HG02763 (cell line): Measurements from ENCODE around the gene HAO2.

Experiments used
- ATAC-seq: cut with Tn5 transposase; IDR thresholded peaks from one replicate; pipeline ENCODE4 v1.9.1; 2021; ENCODE audit warnings: mild to moderate bottlenecking, moderate library complexity; ENCODE audit not compliant: unreplicated experiment

The HAO2 gene

DNA sequence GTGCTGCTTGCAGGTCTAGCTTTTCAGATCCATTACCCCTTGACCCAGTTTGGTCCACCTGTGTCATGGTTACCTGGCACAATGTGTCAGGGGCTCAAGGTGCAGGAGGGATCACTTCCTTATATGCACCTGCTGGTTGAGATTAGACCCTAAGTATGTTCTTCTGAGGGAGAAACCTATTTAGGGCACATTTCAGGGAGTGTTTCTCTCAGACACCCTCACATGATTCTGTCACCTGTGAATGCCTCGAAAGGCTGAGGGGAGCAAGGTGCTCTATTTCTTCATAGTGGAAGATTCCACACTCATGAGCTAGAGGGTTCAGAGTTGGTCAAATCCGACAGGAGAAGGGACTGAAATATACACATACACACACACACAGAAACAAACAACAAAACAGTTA is 61.9 kb downstream of the HAO2 start:
- ATAC-seq, result no peak

DNA sequence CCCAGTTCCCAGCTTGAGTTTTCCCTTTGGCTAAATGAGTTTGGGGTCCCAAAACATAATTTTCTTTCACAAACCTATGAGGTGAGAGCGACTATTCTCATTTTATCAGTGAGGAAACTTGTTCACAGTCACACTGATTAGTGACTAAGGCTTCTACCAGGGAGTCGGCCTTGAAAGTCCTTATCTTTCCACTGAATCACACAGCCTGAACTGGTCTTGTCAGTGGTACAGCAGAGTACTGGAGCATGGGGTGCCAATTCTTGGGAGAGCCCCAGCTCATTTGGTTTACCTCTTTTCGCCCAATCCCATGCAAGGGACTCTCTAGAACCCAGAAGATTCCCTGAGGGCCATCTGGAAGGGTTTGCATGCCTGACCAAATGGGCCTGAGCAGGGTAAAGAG is 63.3 kb downstream of the HAO2 start:
- ATAC-seq, result no peak

DNA sequence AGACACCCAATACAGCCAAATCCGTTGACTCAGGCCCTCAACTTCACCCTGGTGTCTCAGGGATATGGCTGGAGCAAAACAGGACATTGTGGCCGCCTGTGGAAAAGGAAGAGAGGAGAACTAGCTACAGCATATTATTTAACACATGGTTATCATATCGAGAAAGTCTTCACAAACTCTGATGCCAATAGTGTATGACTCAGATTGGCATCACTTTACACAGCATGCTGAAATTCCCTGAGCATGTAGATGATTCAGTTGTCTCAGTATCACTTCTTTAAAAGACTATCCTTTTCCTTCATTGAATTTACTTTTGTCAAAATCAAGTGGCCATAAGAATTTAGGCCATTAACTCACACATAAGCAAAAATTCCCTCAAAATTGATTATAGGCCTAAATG is 66.5 kb downstream of the HAO2 start:
- no peak for ATAC-seq

DNA sequence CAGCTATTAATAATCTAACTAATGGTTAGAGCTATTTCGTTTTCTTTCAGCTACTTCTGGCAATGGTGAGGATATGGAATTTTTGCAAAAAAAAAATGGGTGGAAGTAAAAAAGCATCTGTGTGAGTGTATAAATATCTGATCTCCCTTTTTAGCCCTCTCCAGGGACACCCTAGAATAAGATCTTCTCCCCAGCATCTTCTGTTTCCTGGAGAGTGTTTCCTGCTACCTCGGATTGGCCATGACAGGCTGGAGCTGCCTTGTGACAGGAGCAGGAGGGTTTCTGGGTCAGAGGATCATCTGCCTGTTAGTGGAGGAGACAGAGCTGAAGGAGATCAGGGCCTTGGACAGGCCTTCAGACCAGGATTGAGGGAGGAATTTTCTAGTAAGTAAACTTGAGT is 70.2 kb downstream of the HAO2 start:
- ATAC-seq, result no peak

DNA sequence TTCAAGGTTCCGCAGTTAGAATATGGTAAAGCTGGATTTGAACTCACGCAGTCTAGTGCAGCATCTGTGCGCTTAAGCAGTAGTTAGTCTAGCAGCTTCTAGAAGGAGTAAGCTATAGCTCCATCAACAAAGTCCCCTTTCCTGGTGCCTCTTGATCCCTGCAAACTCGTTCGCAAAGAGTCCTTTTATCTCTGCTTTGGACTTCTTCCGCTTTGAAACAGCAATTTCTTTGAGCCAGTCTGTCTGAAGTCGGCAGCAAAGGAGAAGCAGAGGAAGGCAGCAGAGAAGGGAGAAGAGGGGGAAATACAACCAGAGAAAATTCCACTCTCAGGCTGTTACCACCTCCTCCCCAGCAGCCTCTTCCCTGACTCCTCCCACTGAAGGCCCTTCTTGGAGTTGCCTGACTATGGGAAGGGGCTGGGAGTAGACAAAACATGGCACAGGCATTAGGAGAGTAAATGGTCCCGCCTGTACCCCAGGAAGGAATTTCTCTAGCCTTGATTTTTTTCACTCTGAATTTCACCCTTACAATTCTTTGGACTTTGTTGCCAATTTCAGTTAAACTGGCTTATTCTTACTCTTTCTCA is 72.2 kb downstream of the HAO2 start:
- ATAC-seq, result no peak

DNA sequence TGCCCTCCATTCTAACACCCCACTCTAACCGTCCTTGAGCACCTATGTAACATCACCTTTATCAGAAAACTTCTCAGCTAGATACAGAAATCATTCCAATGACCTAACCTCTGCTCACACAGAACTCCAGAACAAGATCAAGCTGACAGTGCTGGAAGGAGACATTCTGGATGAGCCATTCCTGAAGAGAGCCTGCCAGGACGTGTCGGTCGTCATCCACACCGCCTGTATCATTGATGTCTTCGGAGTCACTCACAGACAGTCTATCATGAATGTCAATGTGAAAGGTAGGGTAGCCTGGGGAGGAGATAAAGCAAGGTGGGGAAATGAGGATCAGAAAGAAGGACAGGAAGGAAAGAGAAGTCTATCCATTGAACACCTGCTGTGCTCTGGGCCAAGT is 74.2 kb downstream of the HAO2 start:
- no peak for ATAC-seq
